Measurements from ENCODE around the gene NAT10.

NAT10 gene

DNA sequence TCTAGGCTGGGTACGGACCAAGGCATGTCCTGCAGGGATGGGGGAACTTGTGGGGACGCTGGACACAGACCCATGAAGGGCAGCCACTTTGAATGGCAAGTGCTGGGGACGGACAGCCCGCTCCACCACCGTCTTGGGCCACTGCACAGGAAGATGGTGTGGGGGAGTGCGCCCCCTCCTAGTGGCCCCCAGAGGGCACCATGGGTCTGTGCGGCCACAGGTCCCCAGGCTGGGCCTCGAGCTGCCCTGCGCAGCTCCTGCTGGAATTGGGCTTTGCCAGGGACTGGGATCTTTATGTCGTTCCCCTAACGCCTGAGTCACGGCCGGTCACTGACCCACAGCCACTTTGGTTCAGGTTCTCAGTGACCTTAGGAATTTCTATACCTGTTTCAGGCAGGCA, 44.4 kb downstream of the NAT10 start:
- no peak for DNase-seq (ENCODE audit: low spot score)

DNA sequence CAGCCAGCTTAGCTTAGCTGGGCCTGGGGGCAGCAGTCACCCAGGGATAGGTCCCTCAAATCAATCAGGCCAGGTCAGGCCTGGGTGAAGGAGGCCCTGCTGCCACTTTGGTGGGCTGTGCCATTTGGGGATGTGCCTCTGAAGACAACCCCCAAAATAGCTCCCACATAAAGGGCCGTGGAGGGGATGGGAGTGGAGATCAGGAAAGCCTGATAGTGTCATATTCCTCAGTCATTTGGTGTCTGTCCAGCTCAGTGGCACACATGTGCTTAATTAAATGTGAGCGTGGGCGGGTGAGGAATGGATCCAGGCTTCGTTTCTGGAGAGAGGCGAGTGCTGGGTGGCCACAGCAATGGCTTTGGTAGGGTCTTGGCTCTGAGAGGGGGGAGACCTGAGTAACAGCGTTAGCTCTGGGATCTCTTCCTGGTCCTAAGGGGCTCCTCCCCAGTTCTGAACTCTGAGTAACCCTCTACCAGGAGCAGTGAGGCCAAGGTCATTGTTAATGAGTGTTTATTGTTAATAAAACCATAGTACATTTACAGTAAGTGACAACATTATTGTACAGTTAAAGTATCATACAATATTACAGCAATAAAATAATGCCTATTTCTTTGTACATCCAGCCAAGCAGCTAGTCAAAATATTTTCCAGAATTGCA, 45.2 kb downstream of the NAT10 start:
- no peak for DNase-seq (ENCODE audit: low spot score)

DNA sequence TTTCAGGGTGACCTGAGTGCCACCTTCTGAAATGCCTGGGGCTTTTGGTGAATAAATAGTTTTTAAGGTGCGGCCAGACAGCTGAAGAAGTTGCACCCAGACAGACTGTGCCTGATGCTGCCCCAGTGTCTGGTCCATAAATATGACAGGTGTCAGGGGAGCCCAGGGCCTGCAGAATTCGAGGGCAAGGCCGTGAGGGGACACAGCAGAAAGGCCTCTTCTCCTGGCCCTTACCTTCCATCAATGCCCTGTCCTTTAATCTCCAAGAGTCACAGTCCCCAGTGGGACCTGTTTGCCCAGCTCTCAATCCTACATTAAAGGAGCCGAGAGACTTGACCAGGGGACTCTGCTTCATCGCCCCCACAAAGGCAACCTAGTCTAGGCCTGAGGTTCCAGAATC, 45.7 kb downstream of the NAT10 start:
- DNase-seq (ENCODE audit: low spot score), result no peak

DNA sequence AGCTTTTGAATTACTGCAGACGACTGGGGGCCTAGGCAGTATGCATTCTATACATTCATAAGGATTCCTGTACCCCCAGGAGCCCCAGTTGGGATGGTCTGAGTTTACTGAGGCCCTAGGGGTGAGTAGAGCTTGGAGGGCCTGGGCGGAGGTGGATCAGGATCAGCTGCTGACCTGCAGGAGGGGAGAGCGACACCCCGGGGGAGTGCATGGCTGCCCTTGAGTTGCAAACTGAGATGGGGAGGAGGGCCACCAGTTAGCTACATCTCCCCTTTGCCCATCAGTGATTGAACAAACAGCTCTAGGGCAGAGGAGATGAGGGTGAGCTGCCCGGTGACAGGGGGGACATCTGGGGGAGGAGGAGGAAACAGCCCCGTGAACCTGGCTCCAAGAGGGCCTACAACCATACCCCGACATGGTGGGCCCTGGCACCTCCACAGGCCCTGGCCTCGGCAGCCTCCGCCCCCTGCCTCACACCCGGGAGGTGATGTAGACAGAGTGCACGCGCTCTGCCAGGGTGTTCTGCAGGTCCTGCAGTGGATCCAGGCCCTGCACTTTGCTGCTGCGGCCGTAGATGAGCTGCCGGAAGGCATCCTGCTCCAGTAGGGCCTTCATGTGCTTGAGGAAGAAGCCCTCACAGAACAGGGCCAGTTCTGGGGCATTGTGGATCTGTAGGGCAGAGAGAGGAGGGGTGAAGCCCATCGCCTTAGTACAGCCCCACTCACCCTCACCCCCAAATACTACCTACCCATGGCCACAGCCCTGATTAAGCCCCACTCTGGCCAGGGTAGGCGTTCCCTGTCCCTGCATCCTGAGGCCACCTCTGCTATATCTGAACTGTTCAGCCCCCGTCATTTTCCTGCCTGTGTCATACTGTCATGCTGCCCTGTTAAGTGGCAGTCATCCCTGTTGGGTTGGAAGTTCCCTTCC, 46.8 kb downstream of the NAT10 start:
- no peak for DNase-seq (ENCODE audit: low spot score)

DNA sequence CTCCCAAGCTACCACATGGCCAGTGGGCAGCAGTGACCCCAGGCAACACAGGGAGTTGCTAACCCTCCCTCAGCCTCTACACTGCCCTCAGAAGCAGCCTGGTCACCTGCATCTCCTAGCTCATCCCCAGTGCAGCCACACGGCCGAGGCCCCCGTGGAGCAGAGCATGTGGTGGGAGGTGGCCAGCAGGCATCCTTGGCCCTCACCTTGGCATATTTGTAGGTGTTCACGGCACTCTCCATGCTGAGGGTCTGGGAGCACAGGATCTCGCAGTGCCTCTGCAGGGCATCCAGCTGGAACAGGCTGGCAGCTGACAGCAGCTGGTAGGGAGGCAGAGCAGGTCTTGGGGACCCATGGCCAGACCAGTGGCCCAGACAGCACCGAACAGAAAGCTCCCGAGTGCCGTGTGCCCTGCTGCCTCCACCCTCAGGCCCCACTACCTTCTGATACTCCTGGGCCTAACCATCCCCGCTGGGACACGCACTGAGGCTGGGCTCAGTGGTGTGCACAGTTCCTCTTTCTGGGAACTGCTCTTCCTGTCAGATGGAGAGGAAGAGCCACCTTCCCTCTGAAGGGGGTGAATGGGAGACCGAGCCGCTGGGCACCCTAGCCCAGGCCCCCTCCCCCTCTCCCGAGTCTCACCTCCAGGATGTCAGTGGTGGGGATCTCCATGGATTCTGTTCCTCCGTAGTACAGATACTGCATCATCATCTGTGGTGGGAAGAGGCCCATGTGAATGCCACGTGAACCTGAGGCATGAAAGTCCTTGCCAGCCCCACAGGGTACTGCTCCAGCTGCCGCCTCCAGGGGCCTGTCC, 48.8 kb downstream of the NAT10 start:
- no peak for DNase-seq (ENCODE audit: low spot score)

DNA sequence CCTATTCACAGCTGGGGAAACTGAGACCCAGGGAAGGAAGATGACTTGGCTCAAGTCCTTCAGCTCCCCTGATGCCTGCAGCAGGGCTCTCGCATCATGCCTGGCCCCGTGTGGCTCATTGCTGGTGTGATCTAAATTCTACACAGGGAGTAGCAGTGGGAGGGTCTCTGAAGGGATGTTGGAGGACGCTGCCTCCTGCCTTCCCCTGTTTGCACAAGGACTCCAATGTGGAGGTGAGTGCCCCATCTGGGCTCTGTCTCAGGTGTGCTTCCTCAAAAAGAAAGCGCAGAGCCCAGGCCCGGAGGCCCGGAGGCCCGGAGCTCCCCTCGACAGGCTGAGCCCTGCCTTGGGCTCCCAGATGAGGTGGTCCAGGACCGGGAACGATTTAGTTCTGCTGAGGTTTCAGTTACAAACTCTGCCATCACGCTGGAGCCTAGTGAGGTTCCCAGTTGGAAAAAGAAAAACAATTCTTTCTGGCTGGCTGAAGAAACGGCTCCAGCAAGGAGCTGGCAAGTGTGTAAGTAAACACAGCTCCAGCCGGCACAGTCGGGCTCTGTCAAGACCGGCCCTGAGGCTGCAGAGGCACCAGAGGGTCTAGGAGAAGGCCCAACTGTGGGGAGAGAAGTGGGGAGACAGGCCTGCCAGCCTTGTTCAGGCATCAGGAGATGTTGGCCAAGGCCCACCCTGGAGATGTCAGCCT, 49.8 kb downstream of the NAT10 start:
- DNase-seq (ENCODE audit: low spot score), result no peak

DNA sequence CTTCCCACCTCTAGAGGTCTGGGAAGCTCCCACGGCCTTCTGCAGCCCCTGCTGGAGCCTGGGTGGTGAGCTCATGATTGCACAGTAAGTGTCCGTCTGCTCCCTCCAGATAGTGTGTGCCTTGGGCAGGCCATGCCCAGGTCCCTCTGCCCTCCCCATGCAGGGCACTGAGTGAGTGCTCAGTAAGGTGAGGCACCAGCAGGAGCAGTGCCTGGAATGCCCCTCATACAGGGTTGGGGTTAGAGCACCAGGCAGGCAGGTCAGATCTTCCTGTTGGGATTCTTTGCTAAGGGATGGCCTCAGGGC, 50.3 kb downstream of the NAT10 start:
- no peak for DNase-seq (ENCODE audit: low spot score)

DNA sequence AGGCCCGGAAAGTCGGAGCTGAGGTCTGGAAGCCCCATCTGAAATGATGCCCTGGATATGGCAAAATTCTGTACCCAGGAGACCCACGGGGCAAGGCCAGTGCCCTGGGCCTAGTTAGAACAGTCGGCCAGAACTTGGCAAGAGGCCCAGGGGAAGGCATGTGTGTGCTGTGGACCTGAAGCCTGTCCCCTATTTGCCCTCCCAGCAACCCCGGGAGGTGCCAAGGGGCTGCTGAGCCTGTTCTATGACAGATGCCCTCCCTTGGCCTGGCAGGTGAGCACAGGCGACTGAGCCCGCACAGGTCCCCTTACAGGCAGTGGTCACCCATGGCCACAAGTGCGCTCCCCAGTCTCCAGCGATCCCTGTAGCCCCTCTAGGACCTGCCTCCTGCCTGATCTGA, 51.7 kb downstream of the NAT10 start:
- no peak for DNase-seq (ENCODE audit: low spot score)

DNA sequence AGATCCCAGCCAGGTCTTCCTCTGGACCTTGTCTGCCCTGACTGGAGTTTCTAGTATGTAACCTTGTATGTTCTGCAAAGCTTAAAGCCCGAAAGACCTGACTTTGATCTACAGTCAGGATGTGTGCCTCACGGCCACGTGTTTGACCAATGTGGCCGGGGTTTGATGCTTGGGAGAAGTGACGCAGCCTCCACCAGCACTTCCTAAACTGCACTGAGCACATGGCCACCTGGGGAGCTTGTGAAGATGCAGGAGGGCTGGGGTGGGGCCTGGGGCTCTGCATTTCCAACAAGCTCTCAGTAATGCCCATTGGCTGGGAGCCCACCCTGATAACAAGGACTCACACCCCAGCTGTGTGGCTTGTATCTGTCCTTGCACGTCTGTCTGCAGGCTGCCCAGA, 53.2 kb downstream of the NAT10 start:
- DNase-seq (ENCODE audit: low spot score), result no peak

DNA sequence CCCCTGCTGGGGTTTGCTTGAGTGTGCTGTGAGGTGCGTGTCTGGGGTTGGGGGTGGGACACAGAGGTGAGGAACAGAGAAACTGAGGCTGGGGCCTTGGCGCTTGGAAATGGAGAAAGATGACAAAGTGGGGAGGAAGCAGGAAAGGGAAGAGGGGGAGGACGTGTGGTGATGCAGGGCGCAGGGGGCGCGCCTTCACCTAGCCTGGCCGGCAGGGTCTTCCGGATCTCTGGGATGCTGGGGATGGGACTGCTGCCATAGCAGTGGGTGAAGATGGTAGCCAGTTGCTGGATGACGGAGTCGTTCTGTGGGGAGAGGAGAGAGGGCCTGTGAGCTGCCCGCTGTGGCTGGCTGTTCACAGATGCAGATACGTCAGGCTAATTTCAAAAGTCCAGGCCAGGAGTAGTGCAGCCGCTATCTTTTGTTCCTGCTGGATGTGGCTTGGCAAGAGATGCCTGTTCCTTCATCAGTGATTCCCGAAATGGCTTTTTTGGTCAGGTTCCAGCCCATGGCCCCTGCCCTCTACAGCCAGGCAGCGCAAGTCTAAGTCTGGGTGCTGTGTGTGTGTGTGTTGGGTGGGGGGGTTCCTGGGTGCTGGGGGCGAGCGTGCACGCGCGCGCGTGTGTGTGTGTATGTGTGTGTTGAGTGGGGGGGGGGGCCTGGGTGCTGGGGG, 54.8 kb downstream of the NAT10 start:
- DNase-seq (ENCODE audit: low spot score), result no peak

DNA sequence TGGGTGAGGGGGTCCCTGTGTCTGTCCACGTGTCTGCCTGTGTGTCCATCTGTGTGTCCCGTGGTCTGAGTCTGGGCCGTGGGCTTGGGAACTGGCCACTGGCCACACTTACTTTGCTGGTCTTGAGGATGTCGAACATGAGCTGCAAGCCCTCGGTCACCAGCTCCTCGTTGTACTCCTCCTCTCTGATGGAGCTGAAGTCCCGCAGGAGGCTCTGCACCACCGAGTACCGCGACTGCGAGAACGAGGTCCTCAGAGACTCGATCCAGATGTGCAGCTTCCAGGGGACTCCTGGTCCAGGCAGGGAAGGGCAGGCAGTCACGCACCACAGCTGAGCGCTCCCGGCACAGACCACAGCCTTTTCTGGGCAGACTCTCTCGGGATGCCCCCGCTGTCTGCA, 55.4 kb downstream of the NAT10 start:
- DNase-seq (ENCODE audit: low spot score), result no peak

DNA sequence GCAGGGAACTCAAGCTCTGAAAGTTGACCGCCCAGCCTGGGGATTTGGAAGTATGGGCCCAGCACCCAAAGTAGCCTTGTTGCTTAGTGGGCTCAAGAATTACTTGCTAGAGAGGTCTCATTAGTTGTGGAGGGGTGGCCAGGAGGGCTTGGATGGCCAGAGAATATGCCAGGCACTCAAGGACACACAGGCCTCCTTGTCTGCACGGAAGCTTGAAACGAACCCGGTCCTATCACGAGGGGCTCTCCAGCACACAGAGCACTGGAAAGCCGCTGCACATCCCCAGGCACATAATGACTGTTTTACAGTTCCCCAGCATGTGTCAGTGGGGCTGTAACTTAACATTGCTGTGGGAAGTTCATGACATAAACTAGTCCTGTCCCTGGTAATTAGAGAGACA, 55.9 kb downstream of the NAT10 start:
- no peak for DNase-seq (ENCODE audit: low spot score)

DNA sequence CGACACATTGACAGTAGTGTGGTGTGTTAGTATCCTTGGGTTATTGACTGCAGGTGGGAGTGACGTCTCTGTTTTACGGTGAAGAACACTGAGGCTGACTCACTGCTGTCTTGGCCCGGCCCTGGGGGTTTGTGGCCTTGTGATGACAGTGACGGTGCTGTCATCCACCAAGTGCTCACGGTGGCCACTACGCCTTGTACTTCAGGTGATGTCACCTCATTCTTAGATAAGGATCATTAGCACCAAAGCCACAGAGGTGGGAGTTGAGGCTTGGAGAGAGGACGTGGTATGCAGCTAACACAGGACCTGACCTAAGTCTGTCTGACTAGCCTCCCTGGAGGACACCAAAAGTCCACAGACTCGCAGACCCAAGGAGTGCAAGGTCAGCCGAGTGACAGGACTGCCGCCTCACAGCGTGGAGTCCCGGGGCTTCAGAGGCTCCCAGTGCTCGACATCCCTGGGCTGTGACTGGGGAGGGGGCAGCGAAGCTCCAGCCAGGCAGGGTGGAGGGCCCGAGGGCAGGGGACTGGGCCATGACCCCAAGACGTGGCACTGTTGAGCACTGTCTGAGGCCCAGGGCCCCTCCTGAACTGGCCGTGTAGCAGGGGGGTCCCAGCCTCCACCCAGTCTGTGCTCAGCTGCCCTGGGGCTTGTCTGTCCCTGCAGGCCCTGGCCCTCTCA, 56.5 kb downstream of the NAT10 start:
- DNase-seq (ENCODE audit: low spot score), result no peak

DNA sequence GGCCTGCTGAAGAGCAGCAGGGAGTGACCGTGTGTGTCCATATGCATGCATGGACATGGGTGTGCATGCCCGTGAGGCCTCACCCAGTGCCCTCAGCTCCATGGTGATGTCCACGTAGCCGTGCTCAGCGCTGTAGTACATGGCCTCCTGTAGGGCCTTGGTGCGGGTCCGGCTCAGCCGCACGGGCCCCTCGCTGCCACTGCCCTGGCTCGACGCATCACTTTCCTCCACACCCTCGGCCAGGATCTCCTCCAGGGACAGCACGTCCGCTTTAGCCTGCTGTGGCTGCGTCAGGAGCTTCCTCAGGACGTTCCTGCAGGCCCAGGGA, 57.0 kb downstream of the NAT10 start:
- DNase-seq (ENCODE audit: low spot score), result no peak

DNA sequence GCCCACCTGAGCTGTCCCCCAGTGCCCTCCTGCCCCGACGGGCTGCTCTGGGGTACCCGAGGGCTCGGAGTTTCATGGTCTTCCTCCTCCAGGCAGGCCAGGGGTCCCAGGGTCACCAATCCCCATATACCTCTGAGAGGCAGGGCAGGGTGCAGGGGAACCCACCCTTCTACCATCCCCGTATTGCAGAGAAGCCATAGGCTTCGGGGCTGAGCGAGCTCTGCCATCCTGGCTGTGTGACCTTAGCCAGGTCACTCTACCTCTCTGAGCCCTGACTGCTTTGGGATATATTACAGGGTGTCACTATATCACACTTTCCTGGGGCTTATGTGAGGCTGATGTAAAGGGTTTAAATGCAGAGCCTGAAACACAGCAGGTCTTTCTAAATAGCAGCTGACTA, 57.4 kb downstream of the NAT10 start:
- DNase-seq (ENCODE audit: low spot score), result no peak

DNA sequence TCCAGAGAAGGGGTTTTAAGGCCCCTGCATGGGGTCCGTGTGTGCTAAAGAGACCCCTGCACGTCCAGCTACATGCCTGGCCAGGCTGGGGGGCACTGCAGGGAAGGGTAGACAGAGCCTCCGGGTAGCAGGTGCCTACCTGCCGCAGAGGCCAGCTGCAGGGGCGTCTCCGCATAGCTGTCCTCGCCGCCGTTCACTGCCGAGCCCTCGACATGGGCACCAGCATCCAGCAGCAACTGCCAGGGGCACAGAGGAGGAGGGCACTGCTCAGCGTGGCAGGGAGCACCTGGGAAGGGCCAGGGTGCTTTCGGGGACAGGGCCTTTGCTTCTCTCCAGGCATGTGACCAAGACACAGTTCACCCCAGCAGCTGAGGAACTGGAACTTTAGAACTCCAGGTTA, 59.7 kb downstream of the NAT10 start:
- no peak for DNase-seq (ENCODE audit: low spot score)

DNA sequence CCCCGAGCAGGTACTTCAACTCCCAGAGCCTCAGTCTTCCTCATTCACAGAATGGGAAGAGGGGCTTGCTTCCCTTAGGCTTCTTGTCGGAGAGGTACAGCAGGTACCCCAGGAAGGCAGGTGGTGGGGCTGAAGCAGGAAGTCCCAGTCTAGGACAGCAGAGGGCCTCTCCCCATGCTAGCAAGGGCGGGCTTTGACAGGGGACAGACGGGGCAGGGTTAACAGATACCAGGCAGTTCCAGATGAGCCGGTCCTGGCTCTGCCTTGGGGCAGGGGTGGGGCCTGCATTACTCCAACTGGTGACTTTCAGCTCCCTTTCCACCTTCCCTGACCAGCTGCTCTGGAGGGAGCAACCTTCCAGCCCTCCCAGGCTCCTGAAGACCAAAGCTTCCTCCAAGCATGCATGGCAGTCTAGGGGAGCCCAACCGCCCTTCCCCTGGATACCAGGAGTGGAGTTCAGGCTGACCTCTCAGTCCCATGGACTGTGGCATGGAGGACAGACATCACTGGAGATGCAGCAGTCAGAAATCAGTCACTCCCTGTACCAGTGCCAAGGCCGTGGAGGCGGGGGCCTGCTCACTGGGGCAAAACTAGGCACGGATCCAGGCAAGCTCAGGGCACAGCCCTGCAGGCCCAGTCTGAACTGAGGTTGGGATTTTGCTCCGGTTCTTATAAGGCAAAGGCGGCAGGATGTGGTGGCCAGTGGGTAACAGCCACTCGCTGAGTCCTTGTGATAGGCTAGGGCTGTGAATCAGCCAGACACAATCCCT, 60.5 kb downstream of the NAT10 start:
- DNase-seq (ENCODE audit: low spot score), result no peak

DNA sequence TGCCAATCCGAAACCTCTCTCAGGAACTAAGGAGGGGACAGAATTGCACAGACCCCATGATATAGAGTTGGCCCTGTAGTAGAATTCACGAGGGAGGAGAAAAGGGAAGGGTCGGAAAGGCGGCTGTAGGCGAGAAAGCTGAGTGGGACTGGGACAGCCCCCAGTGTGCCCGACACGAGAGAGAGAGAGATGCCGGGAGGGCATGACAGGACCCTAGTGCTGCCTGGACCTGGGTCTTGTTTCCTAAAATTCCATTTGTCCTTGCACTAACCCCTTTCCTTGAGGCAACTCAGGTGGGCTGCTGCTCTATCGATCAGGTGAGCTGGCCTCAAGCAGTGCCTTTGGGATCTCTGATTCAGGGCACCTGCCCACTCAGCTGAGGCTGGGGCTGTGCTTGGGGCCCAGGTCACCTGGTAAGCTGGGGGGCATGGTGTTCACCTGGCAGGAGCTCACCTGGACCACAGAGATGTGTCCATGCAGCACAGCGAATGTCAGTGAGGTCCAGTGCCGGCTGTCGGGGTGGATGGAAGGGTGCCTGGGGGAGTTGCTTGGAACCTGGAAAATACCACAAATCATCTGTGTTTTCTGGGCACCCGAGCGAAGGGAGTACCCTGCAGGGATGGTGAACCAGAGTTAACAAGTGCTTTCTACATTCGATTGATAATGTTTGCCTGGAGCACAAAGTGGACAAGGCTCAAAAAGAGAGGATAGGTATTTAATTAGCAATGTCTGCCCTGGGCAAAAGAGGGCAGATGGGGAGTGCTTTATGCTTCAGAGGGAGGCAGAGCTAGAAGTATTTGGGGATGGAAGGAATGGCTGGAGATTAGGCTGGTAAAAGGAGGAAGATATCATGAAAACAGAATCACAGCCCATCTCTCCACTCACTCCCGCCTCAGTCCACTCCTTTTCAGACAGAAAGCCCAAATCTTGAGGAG, 61.6 kb downstream of the NAT10 start:
- no peak for DNase-seq (ENCODE audit: low spot score)

DNA sequence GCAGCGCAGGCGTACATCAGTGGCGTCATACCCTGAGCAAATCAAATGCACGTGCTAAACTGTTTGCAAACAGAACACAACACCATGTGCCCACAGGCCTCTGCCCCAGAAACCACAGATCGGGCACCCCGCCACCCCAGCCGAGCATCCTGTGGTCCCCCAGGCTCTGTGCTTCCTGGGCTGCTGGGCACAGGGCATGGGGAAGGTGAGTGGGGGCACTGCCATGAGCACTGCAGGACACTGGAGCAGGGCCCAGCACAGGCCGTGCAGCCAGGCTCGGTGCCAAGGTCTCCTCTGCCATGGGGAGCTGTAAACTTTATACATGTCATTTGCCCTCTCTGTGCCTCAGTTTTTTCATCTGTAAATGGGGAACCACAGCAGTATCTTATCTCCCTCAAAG, 62.5 kb downstream of the NAT10 start:
- no peak for DNase-seq (ENCODE audit: low spot score)

Data from COLO829 (cell line).